ENCODE results near the gene CNBD2. TPM values are rescaled to one million over a fixed set of nuclear protein-coding genes. Genes with fewer than 3 reads are reported as not detected.
"Not testable (repeated sequence)": the region's sequence is repeated elsewhere in the genome, so short reads cannot be mapped to it uniquely, and the experiment has no call there.

Gene CNBD2
- total and polyA plus RNA-seq, 2 donors (not counting 1 experiment from before 2014, with no cell fraction given): 8.5 to 19.2 TPM

- no peak overlapping the region for H3K9ac ChIP-seq (ENCODE audit: low read length)
- Mint-ChIP-seq H3K27ac (no peak overlapping the region), H3K9me3 (ENCODE audit: insufficient read depth) (peaks cover 2% of the 10 kb centered on the region), H3K4me1 (peaks cover 21% of the 10 kb centered on the region), H3K4me3 (no peak overlapping the region), H3K27me3 (no peaks in the 10 kb centered on the region)
- POLR2A ChIA-PET: no interaction called here
- H3K79me2 ChIP-seq (ENCODE audit: control insufficient read depth, insufficient read depth, low read length): peaks cover 16% of the 10 kb centered on the region
- TF ChIP-seq CTCF (IDR thresholded peaks at IDR 0.05) (no peak), EZH2 (IDR thresholded peaks at IDR 0.05; ENCODE audit: borderline replicate concordance, insufficient read depth, low read depth, low read length, poor library complexity, severe bottlenecking) (no peak)
- H3K27me3 ChIP-seq (replicated peaks in 1 of 4; ENCODE audit: control extremely low read depth in 1 of 4, control insufficient read depth in 3 of 4, insufficient read depth in 4 of 4, low read length in 3 of 4): no peaks in the 10 kb centered on the region
- H3K4me3 ChIP-seq (ENCODE audit: control extremely low read depth in 1 of 5, extremely low read depth in 1 of 5, insufficient read depth in 1 of 5, low read depth in 2 of 5, low read length in 4 of 5): no peak overlapping the region
- H4K20me1 ChIP-seq (ENCODE audit: control insufficient read depth, insufficient read depth, low read length, poor library complexity, severe bottlenecking): peaks cover 14% of the 10 kb centered on the region
- CTCF ChIA-PET: no interaction called here
- no peak for ATAC-seq (ENCODE audit: low read depth)
- H2AFZ ChIP-seq (ENCODE audit: insufficient read depth, low read depth, low read length, poor library complexity, severe bottlenecking): no peak overlapping the region
- no peaks in the 10 kb centered on the region for H3K36me3 ChIP-seq (replicated peaks in 1 of 2; ENCODE audit: control extremely low read depth in 1 of 2, control insufficient read depth in 1 of 2, extremely low read depth in 1 of 2, insufficient read depth in 2 of 2, low read length in 1 of 2)
- H3K4me1 ChIP-seq (ENCODE audit: control insufficient read depth in 2 of 2, insufficient read depth in 2 of 2, low read length in 2 of 2): peaks cover 17 to 24% of the 10 kb centered on the region in 2 donors
- no peak overlapping the region for H3K4me2 ChIP-seq (replicated peaks; ENCODE audit: low read depth, low read length, poor library complexity, severe bottlenecking)
- no peak for DNase-seq
- intact Hi-C loops (cut with micrococcal nuclease): loop anchor here (10.0 kb wide), 1 partner anchor 1842 kb away; the partner anchor contains the start of gene EIF2S2
- H3K9me3 ChIP-seq (ENCODE audit: control extremely low read depth in 1 of 3, control insufficient read depth in 2 of 3, insufficient read depth in 1 of 3, low read length in 2 of 3): peaks cover 0 to 1% (median 0%) of the 10 kb centered on the region in 3 donors
- H3K27ac ChIP-seq (ENCODE audit: low read length in 2 of 2): no peak overlapping the region
Observed at GRCh38 chr20:35956616-35957015, 11.8 kb upstream of the CNBD2 start.

- CTCF ChIA-PET: not testable (repeated sequence)
- whole genome bisulfite sequencing (ENCODE audit: insufficient coverage): 82% methylated on average over 3 of the region's 6 CpGs
Observed at GRCh38 chr20:35959291-35959690, 9.1 kb upstream of the CNBD2 start.

More at GRCh38 chr20:35959291-35959690, 9.1 kb upstream of the CNBD2 start:
- intact Hi-C loops (cut with micrococcal nuclease): loop anchor here (10.0 kb wide), 1 partner anchor 1844 kb away; the partner anchor contains the start of gene EIF2S2
- ATAC-seq (ENCODE audit: low read depth); H3K4me1 Mint-ChIP-seq; H3K9me3 ChIP-seq (ENCODE audit: control extremely low read depth in 1 of 3, control insufficient read depth in 2 of 3, insufficient read depth in 1 of 3, low read length in 2 of 3); H4K20me1 ChIP-seq (ENCODE audit: control insufficient read depth, insufficient read depth, low read length, poor library complexity, severe bottlenecking); DNase-seq; H3K4me2 ChIP-seq (replicated peaks; ENCODE audit: low read depth, low read length, poor library complexity, severe bottlenecking); H3K9ac ChIP-seq (ENCODE audit: low read length); H3K4me1 ChIP-seq (ENCODE audit: control insufficient read depth in 2 of 2, insufficient read depth in 2 of 2, low read length in 2 of 2); H3K9me3 Mint-ChIP-seq (ENCODE audit: insufficient read depth); H3K27me3 ChIP-seq (replicated peaks in 1 of 4; ENCODE audit: control extremely low read depth in 1 of 4, control insufficient read depth in 3 of 4, insufficient read depth in 4 of 4, low read length in 3 of 4); H3K36me3 ChIP-seq (replicated peaks in 1 of 2; ENCODE audit: control extremely low read depth in 1 of 2, control insufficient read depth in 1 of 2, extremely low read depth in 1 of 2, insufficient read depth in 2 of 2, low read length in 1 of 2); POLR2A ChIA-PET; H3K27me3 Mint-ChIP-seq; H3K79me2 ChIP-seq (ENCODE audit: control insufficient read depth, insufficient read depth, low read length); H3K4me3 ChIP-seq (ENCODE audit: control extremely low read depth in 1 of 5, extremely low read depth in 1 of 5, insufficient read depth in 1 of 5, low read depth in 2 of 5, low read length in 4 of 5); H3K27ac ChIP-seq (ENCODE audit: low read length in 2 of 2); H3K4me3 Mint-ChIP-seq; H3K27ac Mint-ChIP-seq; H2AFZ ChIP-seq (ENCODE audit: insufficient read depth, low read depth, low read length, poor library complexity, severe bottlenecking): not testable (repeated sequence)

Data from B cell (primary cell).